Renal pelvis (tissue), 4 donors: ENCODE measurements around the gene TRAPPC10. TPM values are rescaled to one million over a fixed set of nuclear protein-coding genes. Genes with fewer than 3 reads are reported as not detected.

Source experiments
- DNase-seq: peaks from one replicate; pipeline ENCODE4 v3.0.0-alpha.2; 2013
- polyA plus RNA-seq, 3 donors: library from polyadenylated mRNA; unstranded; fragments of 120-200 nt; gene quantifications; one replicate each; pipeline ENCODE4 v1.2.1, GENCODE V29; 2013; ENCODE audit not compliant: insufficient read length in 3 of 3

TRAPPC10 gene
- polyA plus RNA-seq, 3 donors = 35.4 to 49.6 (median 47.5) TPM

DNA sequence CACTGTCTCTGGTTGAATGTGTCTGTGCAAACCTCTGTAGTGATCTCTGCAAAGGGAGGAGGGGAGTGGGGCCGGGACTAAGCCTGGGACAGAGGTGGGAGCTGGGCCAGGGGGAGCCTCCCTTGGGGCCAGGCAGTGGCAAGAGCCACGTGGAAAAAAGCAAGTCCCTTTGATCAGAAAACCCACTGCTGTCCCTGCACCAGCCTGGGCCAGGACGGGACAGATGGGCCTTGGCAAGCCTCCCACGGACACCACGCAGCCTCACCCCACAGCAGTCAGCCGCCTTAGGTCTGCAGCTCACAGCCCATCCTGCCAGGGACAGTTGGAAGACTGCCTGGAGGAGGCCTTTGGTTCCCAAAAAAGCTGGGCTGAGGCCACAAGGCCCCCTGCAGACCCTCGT, 11.7 kb upstream of the TRAPPC10 start:
- DNase-seq = no peak

- no peak for DNase-seq
Measured at GRCh38 chr21:44002511-44002910, 9.6 kb upstream of the TRAPPC10 start.

GRCh38 chr21:44003307-44003966, 8.7 kb upstream of the TRAPPC10 start:
- DNase-seq = no peak

GRCh38 chr21:44005071-44005470, 7.0 kb upstream of the TRAPPC10 start:
- DNase-seq = no peak

- no peak for DNase-seq
Measured at GRCh38 chr21:44005593-44005992, 6.5 kb upstream of the TRAPPC10 start.

DNA sequence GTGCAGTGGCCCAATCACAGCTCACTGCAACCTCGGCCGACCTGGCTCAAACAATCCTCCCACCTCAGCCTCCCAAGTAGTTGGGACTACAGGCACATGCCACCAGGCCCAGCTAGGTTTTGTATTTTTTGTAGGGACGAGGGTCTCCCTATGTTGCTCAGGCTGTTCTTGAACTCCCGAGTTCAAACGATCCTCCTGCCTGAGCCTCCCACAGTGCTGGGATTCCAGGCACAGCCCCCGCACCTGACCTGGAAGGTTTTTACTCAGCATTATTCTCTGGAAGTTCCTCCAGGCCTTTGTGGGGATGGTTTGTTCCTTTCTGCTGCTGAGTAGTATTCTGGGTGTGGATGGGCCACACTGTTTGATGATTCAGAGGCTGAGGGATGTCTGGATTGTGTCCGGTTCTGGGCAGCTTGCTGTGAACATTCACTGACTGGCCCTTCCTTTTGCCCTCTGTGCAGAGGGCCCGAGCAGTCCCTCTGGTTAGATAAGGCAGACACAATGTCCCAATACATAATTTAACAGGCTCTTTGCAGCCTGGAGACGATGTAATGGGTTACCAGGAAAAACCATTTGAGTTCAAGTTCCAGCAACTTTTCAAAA, 6.0 kb upstream of the TRAPPC10 start:
- no peak for DNase-seq

GRCh38 chr21:44006656-44007055, 5.5 kb upstream of the TRAPPC10 start:
- DNase-seq = no peak

- no peak for DNase-seq
Measured at GRCh38 chr21:44010429-44010828, 1.7 kb upstream of the TRAPPC10 start.

GRCh38 chr21:44011123-44011522, 986 bp upstream of the TRAPPC10 start:
- no peak for DNase-seq

DNA sequence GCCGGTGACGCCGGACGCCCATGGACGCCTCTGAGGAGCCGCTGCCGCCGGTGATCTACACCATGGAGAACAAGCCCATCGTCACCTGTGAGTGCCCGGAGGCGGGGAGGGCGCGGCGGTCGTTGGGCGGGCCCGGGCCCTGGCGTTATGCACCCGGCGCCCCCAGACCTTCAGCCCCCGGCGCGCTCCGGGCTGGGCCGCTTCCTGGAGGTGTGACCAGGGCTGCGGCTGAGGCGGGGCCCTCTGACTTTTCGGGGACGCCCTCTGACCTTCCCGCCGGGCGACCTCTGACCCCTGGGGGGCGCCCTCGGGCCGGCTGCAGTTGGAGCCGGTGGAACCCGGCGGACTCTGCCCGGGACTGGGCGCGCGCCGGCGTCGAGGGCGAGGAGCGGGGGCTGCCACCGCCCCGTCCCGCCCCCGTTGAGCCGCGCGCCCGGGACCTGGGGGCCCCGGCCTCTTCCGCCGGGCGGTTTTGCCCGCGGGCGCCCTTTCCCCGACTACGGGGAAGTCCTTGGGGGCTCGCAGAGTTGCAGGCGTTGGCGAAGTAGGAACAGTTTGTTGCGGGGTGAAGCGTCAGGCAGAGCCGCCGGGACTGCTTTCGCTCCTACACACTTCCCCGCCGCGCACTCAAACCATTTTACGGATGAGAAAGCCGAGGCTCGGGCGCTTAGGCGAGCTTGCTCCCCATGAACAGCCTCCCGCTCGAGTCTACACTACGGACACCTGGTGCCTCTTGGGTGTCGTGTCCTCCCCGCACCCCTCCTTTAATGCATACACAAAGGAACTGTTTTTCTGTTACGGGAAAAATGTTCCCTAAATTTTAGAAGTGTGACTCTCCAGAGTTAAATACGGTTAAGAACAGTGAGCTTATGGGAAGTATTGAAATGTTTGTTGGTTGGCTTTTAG, 618 bp downstream of the TRAPPC10 start:
- no peak for DNase-seq

- DNase-seq = no peak
Measured at GRCh38 chr21:44013380-44014088, 1.4 kb downstream of the TRAPPC10 start.

- DNase-seq = no peak
Measured at GRCh38 chr21:44017601-44018000, 5.5 kb downstream of the TRAPPC10 start.

DNA sequence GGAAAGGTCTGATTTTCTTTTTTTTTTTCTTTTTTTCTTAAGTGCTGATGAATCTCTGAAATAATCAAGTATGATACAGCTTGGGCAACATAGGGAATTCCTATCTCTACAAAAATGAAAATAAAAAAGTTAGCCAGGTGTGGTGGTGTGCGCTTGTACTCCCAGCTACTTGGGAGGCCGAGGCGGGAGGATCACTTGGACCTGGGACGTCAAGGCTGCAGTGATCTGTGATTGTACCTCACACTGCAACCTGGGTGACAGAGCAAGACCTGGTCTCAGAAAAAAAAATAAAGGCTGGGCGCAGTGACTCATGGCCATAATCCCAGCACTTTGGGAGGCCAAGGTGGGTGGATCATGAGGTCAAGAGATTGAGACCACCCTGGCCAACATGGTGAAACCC, 6.0 kb downstream of the TRAPPC10 start:
- no peak for DNase-seq

GRCh38 chr21:44018813-44019567, 6.9 kb downstream of the TRAPPC10 start:
- no peak for DNase-seq

GRCh38 chr21:44019568-44019958, 7.5 kb downstream of the TRAPPC10 start:
- no peak for DNase-seq

GRCh38 chr21:44020551-44020950, 8.4 kb downstream of the TRAPPC10 start:
- DNase-seq = no peak

DNA sequence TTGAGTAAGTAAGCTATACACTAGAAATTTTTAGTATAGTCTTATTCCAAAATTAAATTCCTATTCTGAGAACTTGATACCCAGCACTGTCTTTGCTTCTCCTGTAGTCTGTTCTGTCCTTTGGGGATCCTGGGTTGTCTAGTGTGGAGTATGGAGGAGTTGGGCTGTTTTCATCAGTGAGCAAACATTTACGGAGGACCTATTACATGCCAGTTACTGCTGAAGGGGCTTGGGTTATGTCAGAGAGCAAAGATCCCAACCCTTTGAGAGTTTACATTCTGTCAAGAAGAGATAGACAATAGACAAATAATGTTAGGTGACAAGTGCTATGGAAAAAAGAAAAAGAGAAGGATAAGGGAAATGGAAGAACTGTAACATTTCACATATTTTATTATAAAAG, 9.0 kb downstream of the TRAPPC10 start:
- no peak for DNase-seq

- no peak for DNase-seq
Measured at GRCh38 chr21:44024257-44024656, 12.1 kb downstream of the TRAPPC10 start.

GRCh38 chr21:44024887-44025353, 12.8 kb downstream of the TRAPPC10 start:
- DNase-seq = no peak

DNA sequence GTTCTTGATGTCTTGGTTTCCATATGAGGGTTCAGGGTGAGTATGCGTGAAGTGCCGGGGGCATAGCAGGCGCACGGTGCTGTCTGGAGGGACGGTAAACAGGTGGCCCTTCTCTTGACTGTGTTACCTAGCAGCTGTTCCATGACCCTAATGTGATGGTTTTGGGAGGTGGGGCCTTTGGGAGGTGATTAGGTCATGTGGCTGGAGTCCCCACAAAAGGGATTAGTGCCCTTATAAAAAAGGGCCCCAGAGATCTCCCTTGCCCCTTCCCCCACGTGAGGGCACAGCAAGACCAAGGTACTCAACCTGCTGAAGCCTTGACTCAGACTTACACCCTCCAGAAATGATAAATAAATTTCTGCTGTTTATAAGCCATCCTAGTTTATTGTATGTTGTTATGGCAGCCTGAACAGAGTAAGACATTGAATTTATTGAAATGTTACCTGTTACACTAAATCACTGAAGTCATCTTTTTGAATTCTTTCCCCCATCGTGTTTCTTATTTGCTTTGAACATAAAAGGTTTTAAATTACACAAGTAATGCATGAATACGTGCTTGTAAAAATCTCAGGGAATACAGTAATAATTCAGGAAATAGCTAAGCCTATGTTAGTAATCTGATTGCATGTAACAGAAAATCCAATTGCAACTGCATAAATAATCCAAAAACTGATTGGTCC, 15.6 kb downstream of the TRAPPC10 start:
- DNase-seq = no peak

DNA sequence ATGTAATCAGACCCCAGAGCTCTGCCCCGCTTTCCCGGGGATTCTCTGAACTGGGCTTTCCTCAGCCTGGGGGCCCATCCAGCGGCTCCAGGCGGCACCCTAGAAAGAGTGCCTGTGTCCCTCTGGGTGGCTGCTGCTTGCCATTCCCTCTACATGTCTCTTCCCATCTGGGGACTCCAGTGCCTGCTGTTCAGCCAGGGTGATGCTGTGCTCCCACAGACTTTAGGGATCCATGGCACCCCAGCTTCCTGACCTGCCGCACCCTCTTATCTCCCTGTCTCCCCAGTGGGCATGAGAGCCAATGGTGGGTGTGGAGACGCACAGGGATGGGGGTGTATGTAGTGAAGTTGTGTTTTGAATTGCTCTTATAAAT, 16.2 kb downstream of the TRAPPC10 start:
- no peak for DNase-seq
